ENCODE results near the gene CASP9. TPM values are rescaled to one million over a fixed set of nuclear protein-coding genes. Genes with fewer than 3 reads are reported as not detected.
"Not testable (repeated sequence)": the region's sequence is repeated elsewhere in the genome, so short reads cannot be mapped to it uniquely, and the experiment has no call there.

The CASP9 gene
- total RNA-seq, 1 donor from 2014 or later = 8.5 TPM

DNA sequence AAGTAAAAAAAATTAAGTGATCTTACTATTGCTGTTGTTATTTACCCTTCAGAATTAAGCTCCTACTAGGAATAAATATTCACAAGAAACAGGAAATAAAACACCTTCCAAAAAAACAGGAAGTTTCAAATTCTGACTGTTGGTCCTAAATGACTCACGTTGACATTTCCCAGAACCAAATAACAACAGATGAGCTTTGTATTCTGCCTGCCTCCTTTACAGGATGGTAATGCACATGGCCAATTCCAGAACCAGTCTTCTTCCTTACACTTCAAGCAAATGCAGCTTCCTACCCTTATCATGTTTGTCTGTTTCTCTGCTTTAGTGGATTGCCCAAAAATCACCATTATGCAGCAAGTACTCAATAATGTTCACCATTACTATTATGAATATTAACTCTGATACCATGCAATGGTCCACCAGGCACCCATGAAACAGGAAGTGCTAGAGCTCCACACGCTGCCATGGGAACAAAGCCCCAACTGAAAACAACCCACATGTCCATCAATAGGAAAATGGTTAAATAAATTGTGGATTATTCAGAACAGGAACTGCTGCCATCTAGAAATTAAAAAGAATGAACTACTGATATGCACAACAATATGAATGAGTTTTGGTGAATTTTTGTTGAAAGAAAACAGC lies 8.9 kb downstream of the CASP9 start:
- H4K20me1 ChIP-seq (ENCODE audit: insufficient read depth, low read length) = no peaks in the 10 kb centered on the region
- no peak for DNase-seq (ENCODE audit: low read depth)
- no peaks in the 10 kb centered on the region for H3K9me3 Mint-ChIP-seq (ENCODE audit: unreplicated experiment)
- H3K27ac ChIP-seq (ENCODE audit: low read depth, low read length) = no peak overlapping the region
- TF ChIP-seq CTCF (IDR thresholded peaks at IDR 0.05; ENCODE audit: insufficient read depth, low read depth, low read length) (no peak), EZH2 (IDR thresholded peaks at IDR 0.05; ENCODE audit: insufficient read depth, low read length) (no peak)
- no peaks in the 10 kb centered on the region for H3K4me1 ChIP-seq (ENCODE audit: insufficient read depth, low read length)
- H3K9ac ChIP-seq (ENCODE audit: low read length) = no peak overlapping the region
- FAIRE-seq = no peak
- no peaks in the 10 kb centered on the region for H3K79me2 ChIP-seq (ENCODE audit: insufficient read depth, low read length)
- H3K27me3 ChIP-seq (ENCODE audit: insufficient read depth, low read length) = no peaks in the 10 kb centered on the region
- H3K4me3 ChIP-seq (ENCODE audit: insufficient read depth, low read depth, low read length) = no peak overlapping the region
- no peaks in the 10 kb centered on the region for H3K9me3 ChIP-seq (ENCODE audit: insufficient read depth, low read depth, low read length)
- no peak overlapping the region for H3K27ac Mint-ChIP-seq (ENCODE audit: unreplicated experiment)
- no peak overlapping the region for H3K4me3 Mint-ChIP-seq (ENCODE audit: unreplicated experiment)
- no peak overlapping the region for H2AFZ ChIP-seq (ENCODE audit: low read depth, low read length)
- H3K36me3 ChIP-seq (ENCODE audit: insufficient read depth, low read length) = no peaks in the 10 kb centered on the region
- H3K36me3 Mint-ChIP-seq (ENCODE audit: low read depth, unreplicated experiment) = peaks cover 12% of the 10 kb centered on the region
- no peaks in the 10 kb centered on the region for H3K4me1 Mint-ChIP-seq (ENCODE audit: low read depth, unreplicated experiment)
- H3K27me3 Mint-ChIP-seq (ENCODE audit: low read depth, unreplicated experiment) = no peaks in the 10 kb centered on the region
- H3K4me2 ChIP-seq (ENCODE audit: low read length) = no peak overlapping the region

GRCh38 chr1:15514557-15514956 lies 9.5 kb downstream of the CASP9 start:
- H3K4me3 Mint-ChIP-seq (ENCODE audit: unreplicated experiment); H2AFZ ChIP-seq (ENCODE audit: low read depth, low read length); H3K27me3 Mint-ChIP-seq (ENCODE audit: low read depth, unreplicated experiment); H3K9me3 ChIP-seq (ENCODE audit: insufficient read depth, low read depth, low read length); H3K9ac ChIP-seq (ENCODE audit: low read length); H4K20me1 ChIP-seq (ENCODE audit: insufficient read depth, low read length); H3K9me3 Mint-ChIP-seq (ENCODE audit: unreplicated experiment); DNase-seq (ENCODE audit: low read depth); H3K4me1 Mint-ChIP-seq (ENCODE audit: low read depth, unreplicated experiment); H3K4me1 ChIP-seq (ENCODE audit: insufficient read depth, low read length); H3K27ac ChIP-seq (ENCODE audit: low read depth, low read length); FAIRE-seq; H3K79me2 ChIP-seq (ENCODE audit: insufficient read depth, low read length); H3K36me3 ChIP-seq (ENCODE audit: insufficient read depth, low read length); H3K4me2 ChIP-seq (ENCODE audit: low read length); H3K27ac Mint-ChIP-seq (ENCODE audit: unreplicated experiment); H3K27me3 ChIP-seq (ENCODE audit: insufficient read depth, low read length); H3K4me3 ChIP-seq (ENCODE audit: insufficient read depth, low read depth, low read length): not testable (repeated sequence)
- peaks cover 12% of the 10 kb centered on the region for H3K36me3 Mint-ChIP-seq (ENCODE audit: low read depth, unreplicated experiment)

- Mint-ChIP-seq H3K9me3 (ENCODE audit: unreplicated experiment) (no peaks in the 10 kb centered on the region), H3K27ac (ENCODE audit: unreplicated experiment) (no peak overlapping the region), H3K4me1 (ENCODE audit: low read depth, unreplicated experiment) (no peaks in the 10 kb centered on the region), H3K27me3 (ENCODE audit: low read depth, unreplicated experiment) (no peaks in the 10 kb centered on the region), H3K4me3 (ENCODE audit: unreplicated experiment) (no peak overlapping the region), H3K36me3 (ENCODE audit: low read depth, unreplicated experiment) (peaks cover 14% of the 10 kb centered on the region)
- H2AFZ ChIP-seq (ENCODE audit: low read depth, low read length) = no peak overlapping the region
- no peaks in the 10 kb centered on the region for H3K79me2 ChIP-seq (ENCODE audit: insufficient read depth, low read length)
- no peaks in the 10 kb centered on the region for H3K27me3 ChIP-seq (ENCODE audit: insufficient read depth, low read length)
- no peak overlapping the region for H3K27ac ChIP-seq (ENCODE audit: low read depth, low read length)
- no peaks in the 10 kb centered on the region for H3K4me1 ChIP-seq (ENCODE audit: insufficient read depth, low read length)
- H3K9ac ChIP-seq (ENCODE audit: low read length) = no peak overlapping the region
- no peak for TF ChIP-seq EZH2 (IDR thresholded peaks at IDR 0.05; ENCODE audit: insufficient read depth, low read length)
- no peak for TF ChIP-seq CTCF (IDR thresholded peaks at IDR 0.05; ENCODE audit: insufficient read depth, low read depth, low read length)
- no peak overlapping the region for H3K4me3 ChIP-seq (ENCODE audit: insufficient read depth, low read depth, low read length)
- no peaks in the 10 kb centered on the region for H4K20me1 ChIP-seq (ENCODE audit: insufficient read depth, low read length)
- H3K4me2 ChIP-seq (ENCODE audit: low read length) = no peak overlapping the region
- no peaks in the 10 kb centered on the region for H3K36me3 ChIP-seq (ENCODE audit: insufficient read depth, low read length)
- FAIRE-seq (no peak), DNase-seq (ENCODE audit: low read depth) (no peak)
- no peaks in the 10 kb centered on the region for H3K9me3 ChIP-seq (ENCODE audit: insufficient read depth, low read depth, low read length)
These were observed 10.1 kb downstream of the CASP9 start for GRCh38 chr1:15513919-15514318.
